GM12874 (cell line): ENCODE data around the gene INPP4B.

Experiments used
- CTCF ChIP-seq: IDR thresholded peaks from 2 replicates; pipeline ENCODE4 v1.5.1; 2011; ENCODE audit warnings: low read depth, mild to moderate bottlenecking, control low read depth, low read length, moderate library complexity; ENCODE audit not compliant: insufficient read depth

Gene INPP4B

GRCh38 chr4:142519342-142519741 is 326.8 kb downstream of the INPP4B start:
- TF ChIP-seq CTCF, result no peak

GRCh38 chr4:142516686-142517526 is 329.2 kb downstream of the INPP4B start:
- TF ChIP-seq CTCF, result no peak

- no peak for TF ChIP-seq CTCF
Measured at GRCh38 chr4:142512161-142512560, 333.9 kb downstream of the INPP4B start.

- no peak for TF ChIP-seq CTCF
Measured at GRCh38 chr4:142509881-142510280, 336.2 kb downstream of the INPP4B start.

- no peak for TF ChIP-seq CTCF
Measured at GRCh38 chr4:142500966-142501365, 345.1 kb downstream of the INPP4B start.

- TF ChIP-seq CTCF, result no peak
Measured at GRCh38 chr4:142497606-142498005, 348.5 kb downstream of the INPP4B start.

GRCh38 chr4:142493255-142494110 is 352.6 kb downstream of the INPP4B start:
- TF ChIP-seq CTCF, result no peak
